G401 (cell line): ENCODE measurements around the gene SMC1A. TPM values are rescaled to one million over a fixed set of nuclear protein-coding genes. Genes with fewer than 3 reads are reported as not detected.
"Not testable (repeated sequence)": the region's sequence is repeated elsewhere in the genome, so short reads cannot be mapped to it uniquely, and the experiment has no call there.

Experiments
- DNase-seq: peaks from one replicate; pipeline ENCODE4 v3.0.0-alpha.2; 2015; ENCODE audit warnings: low spot score
- in situ Hi-C: cut with HindIII; loops from 2 replicates; pipeline ENCODE4 v1.10.0; 2016; ENCODE audit warnings: low sequenced_read_pairs, mixed read lengths
- total RNA-seq: library from RNA; depleted of rRNA; stranded (reverse); fragments of >200 nt; shearing (Covaris generic); gene quantifications from 2 replicates; pipeline ENCODE4 v1.2.3, GENCODE V29; 2014

SMC1A gene
- total RNA-seq, 1 experiment from 2014 or later, result 24.8 TPM

- DNase-seq, result no peak
- in situ Hi-C loops, result no loop called here
Observed at GRCh38 chrX:53430231-53430630, 7.8 kb upstream of the SMC1A start.

- in situ Hi-C loops, result no loop called here
- DNase-seq, result no peak
Observed at GRCh38 chrX:53429755-53430154, 7.3 kb upstream of the SMC1A start.

GRCh38 chrX:53422861-53423306 lies 430 bp upstream of the SMC1A start, which contains the start of gene RIBC1:
Gene RIBC1, plus strand, starts transcription at chrX:53422873. Its CDS starts 3,404 bp downstream, at chrX:53426277.
- in situ Hi-C loops, result no loop called here
- DNase-seq, result no peak

- in situ Hi-C loops, result no loop called here
- no peak for DNase-seq
Observed at GRCh38 chrX:53421772-53422085, 725 bp downstream of the SMC1A start.

- in situ Hi-C loops, result no loop called here
- DNase-seq, result no peak
Observed at GRCh38 chrX:53421125-53421524, 1.3 kb downstream of the SMC1A start.

GRCh38 chrX:53420351-53420750 lies 2.1 kb downstream of the SMC1A start:
- DNase-seq, in situ Hi-C loops: not testable (repeated sequence)

- no peak for DNase-seq
- in situ Hi-C loops, result no loop called here
Observed at GRCh38 chrX:53412446-53412845, 10.0 kb downstream of the SMC1A start.

GRCh38 chrX:53403535-53403934 lies 18.9 kb downstream of the SMC1A start:
- in situ Hi-C loops, result no loop called here
- no peak for DNase-seq

GRCh38 chrX:53398216-53398615 lies 24.2 kb downstream of the SMC1A start:
- in situ Hi-C loops, result no loop called here
- DNase-seq, result no peak

- in situ Hi-C loops, result no loop called here
Observed at GRCh38 chrX:53395605-53396298, 26.7 kb downstream of the SMC1A start.

GRCh38 chrX:53383376-53384076 lies 38.9 kb downstream of the SMC1A start:
- DNase-seq, result peak; percentile 79
- in situ Hi-C loops, result no loop called here

More at GRCh38 chrX:53395605-53396298, 26.7 kb downstream of the SMC1A start:
- DNase-seq, result no peak

- in situ Hi-C loops, result no loop called here
- no peak for DNase-seq
Observed at GRCh38 chrX:53379747-53380146, 42.7 kb downstream of the SMC1A start.

- in situ Hi-C loops, result no loop called here
- no peak for DNase-seq
Observed at GRCh38 chrX:53379008-53379710, 43.3 kb downstream of the SMC1A start.

- DNase-seq, result no peak
- in situ Hi-C loops, result no loop called here
Observed at GRCh38 chrX:53377464-53377863, 45.0 kb downstream of the SMC1A start.

GRCh38 chrX:53376888-53377287 lies 45.6 kb downstream of the SMC1A start:
- in situ Hi-C loops, result no loop called here
- DNase-seq, result no peak

GRCh38 chrX:53374923-53375322 lies 47.5 kb downstream of the SMC1A start:
- in situ Hi-C loops, result no loop called here
- DNase-seq, result no peak

GRCh38 chrX:53374222-53374820 lies 48.1 kb downstream of the SMC1A start:
- in situ Hi-C loops, result no loop called here
- DNase-seq, result peak; percentile 1

GRCh38 chrX:53373307-53373706 lies 49.1 kb downstream of the SMC1A start:
- in situ Hi-C loops, result no loop called here

GRCh38 chrX:53366454-53366853 lies 56.0 kb downstream of the SMC1A start:
- in situ Hi-C loops, result not testable (repeated sequence)

More at GRCh38 chrX:53373307-53373706, 49.1 kb downstream of the SMC1A start:
- DNase-seq, result no peak

GRCh38 chrX:53362449-53362848 lies 60.0 kb downstream of the SMC1A start:
- DNase-seq, result no peak
- in situ Hi-C loops, result no loop called here

More at GRCh38 chrX:53366454-53366853, 56.0 kb downstream of the SMC1A start:
- not testable (repeated sequence) for DNase-seq
